Spleen (tissue), 11 donors: ENCODE results near the gene OST4. TPM values are rescaled to one million over a fixed set of nuclear protein-coding genes. Genes with fewer than 3 reads are reported as not detected.

ENCODE experiments used
- DNase-seq: peaks from one replicate; pipeline ENCODE4 v3.0.0-alpha.2; 2020
- H3K27ac ChIP-seq, 8 donors: fragments of 200-600 bp; sonication (generic) in 7 of 8; 1 replicate in 4 of 8; 2 replicates in 4 of 8; pipeline versions ENCODE4 v1.5.0 to v1.8.0; 2016 to 2021; ENCODE audit warnings: inconsistent platforms in 4 of 8, mild to moderate bottlenecking in 4 of 8, moderate library complexity in 1 of 8
- H3K27me3 ChIP-seq, 7 donors: fragments of 200-600 bp; sonication (generic) in 6 of 7; replicated peaks in 1 of 7; 1 replicate in 4 of 7; 2 replicates in 3 of 7; pipeline versions ENCODE4 v1.5.0 to v1.8.0; 2016 to 2021; ENCODE audit warnings: inconsistent platforms in 3 of 7, mild to moderate bottlenecking in 1 of 7
- H3K36me3 ChIP-seq, 6 donors: fragments of 200-600 bp; sonication (generic) in 5 of 6; 1 replicate in 4 of 6; 2 replicates in 2 of 6; pipeline versions ENCODE4 v1.5.0 to v1.8.0; 2016 to 2021; ENCODE audit warnings: inconsistent platforms in 2 of 6
- H3K4me1 ChIP-seq, 6 donors: fragments of 200-600 bp; sonication (generic) in 5 of 6; 1 replicate in 3 of 6; 2 replicates in 3 of 6; pipeline versions ENCODE4 v1.5.0 to v1.8.0; 2016 to 2021; ENCODE audit warnings: inconsistent platforms in 3 of 6
- H3K4me3 ChIP-seq, 8 donors: fragments of 200-600 bp; sonication (generic) in 7 of 8; 1 replicate in 4 of 8; 2 replicates in 4 of 8; pipeline versions ENCODE4 v1.5.0 to v1.8.0; 2016 to 2021; ENCODE audit warnings: inconsistent platforms in 4 of 8, mild to moderate bottlenecking in 4 of 8, moderate library complexity in 2 of 8
- H3K9me3 ChIP-seq, 8 donors: fragments of 200-600 bp; sonication (generic) in 7 of 8; 1 replicate in 4 of 8; 2 replicates in 4 of 8; pipeline versions ENCODE4 v1.5.0 to v1.8.0; 2016 to 2021; ENCODE audit warnings: inconsistent platforms in 4 of 8
- CTCF ChIP-seq, 11 experiments: fragments of 200-600 bp in 7 of 11; fragments of 450-650 bp in 4 of 11; sonication (generic) in 4 of 11; IDR thresholded peaks in 8 of 11; conservative IDR thresholded peaks in 3 of 11; 1 replicate in 7 of 11; 2 replicates in 4 of 11; pipeline versions ENCODE4 v1.4.0 to v1.8.0; 2016 to 2021; ENCODE audit warnings: antibody characterized with exemption in 11 of 11, inconsistent platforms in 4 of 11, mild to moderate bottlenecking in 1 of 11
- POLR2A ChIP-seq, 3 donors: fragments of 450-650 bp; IDR thresholded peaks; one replicate each; pipeline ENCODE4 v1.5.1; 2017; ENCODE audit warnings: antibody characterized with exemption in 3 of 3, mild to moderate bottlenecking in 1 of 3
- POLR2AphosphoS5 ChIP-seq, 3 donors: sonication (generic); formaldehyde crosslinking; IDR thresholded peaks; one replicate each; pipeline ENCODE4 v1.5.1; 2017; ENCODE audit warnings: antibody characterized with exemption in 3 of 3
- WGBS, 5 donors: extraction: QIAGEN DNeasy Blood & Tissue Kit in 3 of 5; methylation state at CpG; one replicate each; pipeline versions ENCODE4 v1.1.5 to v1.1.7; 2013 to 2018; 5-methylcytosine and 5-hydroxymethylcytosine counted together
- intact Hi-C: fragments of 100-400 bp; cut with DNase I; formaldehyde crosslinking; loops from one replicate; pipeline ENCODE4 v1.15.0; 2023; ENCODE audit warnings: low total_unique reads
- polyA plus RNA-seq, 3 donors: library from polyadenylated mRNA; stranded (reverse); fragments of 200-250 nt; gene quantifications; one replicate each; pipeline ENCODE4 v1.2.1, GENCODE V29; 2013
- total RNA-seq, 7 donors: library from RNA; depleted of rRNA in 3 of 7; stranded (reverse); fragments of >200 nt in 3 of 7; fragmentation: NEBNext Ultra II Directional in 4 of 7; extraction: Animal tissue kit (Norgen Biotek cat#: 25700) in 4 of 7; gene quantifications; one replicate each; pipeline versions ENCODE4 v1.1.0 to v1.2.1, GENCODE V29; 2016 to 2021
- donor health status: healthy with polysubstance abuse.
- donor health status: DM: no; HTN: no; CAD: no; lungs with moderate emphysema.
- donor health status: DM: no; HTN: no; CAD: no.
- donor health status: Bipolar disorder and iron deficiency.
- donor health status: healthy.
- donor health status: DM: no; HTN: no; CAD: no.
- donor health status: DM: yes; HTN: yes; CAD: no.

Gene OST4
- total and polyA plus RNA-seq, 10 donors = 197 to 556 (median 264) TPM

GRCh38 chr2:27029051-27029450, 42.4 kb downstream of the OST4 start:
- Histone ChIP-seq H3K4me3 (no peak overlapping the region), H3K27me3 (no peaks in the 10 kb centered on the region), H3K27ac (no peak overlapping the region), H3K36me3 (peaks cover 0 to 49% (median 11%) of the 10 kb centered on the region in 6 donors), H3K9me3 (no peaks in the 10 kb centered on the region), H3K4me1 (peaks cover 11 to 39% (median 22%) of the 10 kb centered on the region in 6 donors)
- no peak for DNase-seq
- TF ChIP-seq POLR2A (IDR thresholded peaks at IDR 0.05) = no peak
- TF ChIP-seq CTCF (IDR thresholded peaks at IDR 0.05 in 8 of 11, conservative IDR thresholded peaks at IDR 0.05 in 3 of 11) = no peak
- TF ChIP-seq POLR2AphosphoS5 (IDR thresholded peaks at IDR 0.05) = no peak
- 75 to 94% (median 82%) methylated on average over 2 of the region's 2 CpGs for WGBS, 5 donors
- intact Hi-C loops = no loop called here

- Histone ChIP-seq H3K4me3 (no peak overlapping the region), H3K9me3 (no peaks in the 10 kb centered on the region), H3K27ac (no peak overlapping the region), H3K4me1 (peaks cover 3 to 24% (median 13%) of the 10 kb centered on the region in 6 donors), H3K27me3 (no peaks in the 10 kb centered on the region), H3K36me3 (peaks cover 0 to 67% (median 16%) of the 10 kb centered on the region in 6 donors)
- no peak for DNase-seq
- TF ChIP-seq POLR2AphosphoS5 (IDR thresholded peaks at IDR 0.05) (peak in 1 of 3 donors; percentile 26), CTCF (IDR thresholded peaks at IDR 0.05 in 8 of 11, conservative IDR thresholded peaks at IDR 0.05 in 3 of 11) (no peak), POLR2A (IDR thresholded peaks at IDR 0.05) (no peak)
- intact Hi-C loops = no loop called here
- WGBS, 5 donors = 86 to 97% (median 90%) methylated on average over 5 to 10 of the region's 10 CpGs
These were observed 44.2 kb downstream of the OST4 start for GRCh38 chr2:27027211-27027651.

GRCh38 chr2:27025861-27026851, 45.3 kb downstream of the OST4 start:
- H3K9me3 ChIP-seq = no peaks in the 10 kb centered on the region
- TF ChIP-seq POLR2AphosphoS5 (IDR thresholded peaks at IDR 0.05) (peak in 1 of 3 donors; percentile 14), CTCF (IDR thresholded peaks at IDR 0.05 in 8 of 11, conservative IDR thresholded peaks at IDR 0.05 in 3 of 11) (no peak), POLR2A (IDR thresholded peaks at IDR 0.05) (no peak)
- no peak overlapping the region for H3K4me3 ChIP-seq
- no peak overlapping the region for H3K27ac ChIP-seq
- peaks cover 0 to 20% (median 2%) of the 10 kb centered on the region in 6 donors for H3K4me1 ChIP-seq
- 88 to 96% (median 93%) methylated on average over 21 to 24 of the region's 24 CpGs for WGBS, 5 donors
- intact Hi-C loops = no loop called here
- peaks cover 0 to 70% (median 16%) of the 10 kb centered on the region in 6 donors for H3K36me3 ChIP-seq
- no peak for DNase-seq
- no peaks in the 10 kb centered on the region for H3K27me3 ChIP-seq

DNA sequence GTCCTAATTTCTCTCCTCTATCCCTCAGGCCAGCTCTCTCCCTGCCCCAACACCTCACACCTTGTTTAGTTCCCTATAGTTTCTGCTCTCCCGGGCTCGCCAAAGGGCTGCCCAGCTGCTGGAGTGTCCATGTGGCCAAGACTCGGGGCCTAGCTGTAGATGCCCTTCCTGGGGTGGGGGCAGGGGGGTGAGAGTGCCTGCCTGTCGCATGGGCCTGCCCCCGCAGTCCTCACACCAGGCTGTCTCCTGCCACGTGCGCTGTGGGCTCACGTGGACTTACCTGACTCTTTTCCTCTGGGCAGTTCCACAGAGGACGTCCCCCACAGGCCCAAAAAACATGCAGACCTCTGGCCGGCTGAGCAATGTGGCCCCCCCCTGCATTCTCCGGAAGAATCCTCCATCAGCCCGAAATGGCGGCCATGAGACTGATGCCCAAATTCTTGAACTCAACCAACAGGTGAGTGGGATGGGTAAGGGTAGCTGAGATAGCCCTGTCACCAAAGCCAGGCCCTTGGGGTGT, 46.1 kb downstream of the OST4 start:
- Histone ChIP-seq H3K4me3 (no peak overlapping the region), H3K36me3 (peaks cover 0 to 70% (median 16%) of the 10 kb centered on the region in 6 donors), H3K27me3 (no peaks in the 10 kb centered on the region), H3K4me1 (peaks cover 0 to 24% (median 0%) of the 10 kb centered on the region in 6 donors), H3K27ac (no peak overlapping the region), H3K9me3 (no peaks in the 10 kb centered on the region)
- intact Hi-C loops = no loop called here
- WGBS, 5 donors = 90 to 94% (median 93%) methylated on average over 9 to 13 of the region's 13 CpGs
- no peak for DNase-seq
- TF ChIP-seq POLR2A (IDR thresholded peaks at IDR 0.05) (no peak), POLR2AphosphoS5 (IDR thresholded peaks at IDR 0.05) (no peak), CTCF (IDR thresholded peaks at IDR 0.05 in 8 of 11, conservative IDR thresholded peaks at IDR 0.05 in 3 of 11) (no peak)
